SK-N-SH (cell line): ENCODE measurements around the gene C11orf86. TPM values are rescaled to one million over a fixed set of nuclear protein-coding genes. Genes with fewer than 3 reads are reported as not detected.

Source experiments
- CTCF ChIA-PET: fragments of 300-600, 350-600 bp; formaldehyde crosslinking; extraction: SDS; loops from one replicate; lab custom pipeline; 2021; lab: Yijun Ruan, JAX
- POLR2A ChIA-PET: fragments of 350-600 bp; sonication (Branson Sonifier 250); formaldehyde crosslinking; extraction: SDS; loops from one replicate; lab custom pipeline; 2020; ENCODE audit warnings: antibody characterized with exemption, inconsistent platforms; lab: Yijun Ruan, JAX
- DNase-seq: peaks from one replicate; pipeline ENCODE4 v3.0.0; 2012
- H2AFZ ChIP-seq: fragments of 200-600 bp; sonication (generic); 2 replicates; pipeline ENCODE4 v1.8.1; 2016; ENCODE audit warnings: antibody characterized with exemption, mild to moderate bottlenecking, low read depth
- H3F3A ChIP-seq: fragments of 200-600 bp; sonication (generic); replicated peaks from 2 replicates; pipeline ENCODE3; 2016; ENCODE audit warnings: antibody characterized with exemption, mild to moderate bottlenecking; ENCODE audit not compliant: insufficient read depth
- H3K27ac ChIP-seq, 2 experiments: fragments of 200-500 bp in 1 of 2; fragments of 200-600 bp in 1 of 2; sonication (Bioruptor generic) in 1 of 2; sonication (generic), shearing (Covaris generic) in 1 of 2; 2 replicates each; pipeline versions ENCODE4 v1.5.1 to v1.6.1; 2014 to 2016; ENCODE audit warnings: low read depth in 2 of 2, inconsistent platforms in 1 of 2, low read length in 1 of 2, mild to moderate bottlenecking in 1 of 2, mixed read lengths in 1 of 2
- H3K27me3 ChIP-seq: fragments of 200-600 bp; sonication (generic), shearing (Covaris generic); 2 replicates; pipeline ENCODE4 v1.6.1; 2016; ENCODE audit warnings: mixed run types; ENCODE audit not compliant: insufficient read depth
- H3K36me3 ChIP-seq, 2 experiments: fragments of 200-500 bp in 1 of 2; fragments of 200-600 bp in 1 of 2; sonication (Bioruptor generic) in 1 of 2; sonication (generic) in 1 of 2; replicated peaks in 1 of 2; 2 replicates each; pipeline versions ENCODE3 to v1.5.1; 2014 to 2016; ENCODE audit warnings: low read length in 1 of 2, mild to moderate bottlenecking in 1 of 2; ENCODE audit not compliant: insufficient read depth in 2 of 2, control insufficient read depth in 1 of 2
- H3K4me1 ChIP-seq, 2 experiments: fragments of 200-500 bp in 1 of 2; fragments of 200-600 bp in 1 of 2; sonication (Bioruptor generic) in 1 of 2; sonication (generic), shearing (Covaris generic) in 1 of 2; 2 replicates each; pipeline versions ENCODE4 v1.5.1 to v1.6.1; 2014 to 2016; ENCODE audit warnings: low read depth in 1 of 2, low read length in 1 of 2, mixed run types in 1 of 2; ENCODE audit not compliant: insufficient read depth in 2 of 2, control insufficient read depth in 1 of 2
- H3K4me2 ChIP-seq: fragments of 200-600 bp; sonication (generic), shearing (Covaris generic); 2 replicates; pipeline ENCODE4 v1.6.1; 2017; ENCODE audit warnings: mixed run types
- H3K4me3 ChIP-seq, 2 experiments: fragments of 200-500 bp in 1 of 2; fragments of 200-600 bp in 1 of 2; sonication (Bioruptor generic) in 1 of 2; sonication (generic), shearing (Covaris generic) in 1 of 2; 2 replicates each; pipeline versions ENCODE4 v1.5.1 to v1.8.1; 2014 to 2016; ENCODE audit warnings: low read depth in 2 of 2, inconsistent platforms in 1 of 2, low read length in 1 of 2, mild to moderate bottlenecking in 1 of 2, mixed read lengths in 1 of 2, moderate library complexity in 1 of 2
- H3K79me2 ChIP-seq: fragments of 200-600 bp; sonication (generic); 2 replicates; pipeline ENCODE4 v1.8.1; 2017; ENCODE audit warnings: mild to moderate bottlenecking; ENCODE audit not compliant: insufficient read depth
- H3K9ac ChIP-seq: fragments of 200-600 bp; sonication (generic); 2 replicates; pipeline ENCODE4 v1.6.1; 2017; ENCODE audit warnings: mixed run types
- H3K9me2 ChIP-seq: fragments of 200-600 bp; sonication (generic); 2 replicates; pipeline ENCODE4 v1.6.1; 2017; ENCODE audit warnings: mixed run types
- H3K9me3 ChIP-seq: fragments of 200-600 bp; sonication (generic); 2 replicates; pipeline ENCODE4 v1.6.1; 2017; ENCODE audit warnings: mixed run types, mild to moderate bottlenecking, moderate library complexity
- H4K20me1 ChIP-seq: fragments of 200-600 bp; sonication (generic); 2 replicates; pipeline ENCODE4 v1.6.1; 2017; ENCODE audit warnings: mild to moderate bottlenecking, mixed run types; ENCODE audit not compliant: insufficient read depth
- EP300 ChIP-seq, 2 experiments: IDR thresholded peaks; 2 replicates each; pipeline versions ENCODE4 v1.4.0 to v1.6.1; 2012; ENCODE audit warnings: borderline replicate concordance in 1 of 2, low read depth in 1 of 2, low read length in 1 of 2
- GATA2 ChIP-seq: sonication (generic); formaldehyde crosslinking; IDR thresholded peaks from 2 replicates; pipeline ENCODE4 v1.5.0; 2020; ENCODE audit warnings: mild to moderate bottlenecking, missing genetic modification reagents
- JUND ChIP-seq: IDR thresholded peaks from 2 replicates; pipeline ENCODE4 v1.4.0; 2012
- MAX ChIP-seq: IDR thresholded peaks from 2 replicates; pipeline ENCODE4 v1.4.0; 2012; ENCODE audit warnings: low read depth
- MEF2A ChIP-seq: IDR thresholded peaks from 2 replicates; pipeline ENCODE4 v1.4.0; 2012; ENCODE audit warnings: low read depth, borderline replicate concordance
- MXI1 ChIP-seq: IDR thresholded peaks from 2 replicates; pipeline ENCODE4 v1.6.1; 2012; ENCODE audit warnings: mild to moderate bottlenecking, low read depth, low read length, improper control_type of control experiment
- NFIC ChIP-seq: IDR thresholded peaks from 2 replicates; pipeline ENCODE4 v1.4.0; 2012; ENCODE audit warnings: borderline replicate concordance
- NRF1 ChIP-seq: IDR thresholded peaks from 2 replicates; pipeline ENCODE4 v1.6.1; 2012; ENCODE audit warnings: low read depth, mild to moderate bottlenecking, low read length
- PBX3 ChIP-seq: IDR thresholded peaks from 2 replicates; pipeline ENCODE4; 2012
- RFX5 ChIP-seq: IDR thresholded peaks from 2 replicates; pipeline ENCODE4 v1.6.1; 2012; ENCODE audit warnings: mild to moderate bottlenecking, improper control_type of control experiment, low read length
- SIN3A ChIP-seq: IDR thresholded peaks from 2 replicates; pipeline ENCODE4 v1.6.1; 2012; ENCODE audit warnings: low read depth, mild to moderate bottlenecking, low read length, moderate library complexity, borderline replicate concordance
- TCF12 ChIP-seq: IDR thresholded peaks from 2 replicates; pipeline ENCODE4 v1.4.0; 2012
- TEAD4 ChIP-seq: IDR thresholded peaks from 2 replicates; pipeline ENCODE4 v1.4.0; 2012; ENCODE audit warnings: mild to moderate bottlenecking, borderline replicate concordance; ENCODE audit not compliant: insufficient read depth
- USF1 ChIP-seq: IDR thresholded peaks from 2 replicates; pipeline ENCODE4 v1.4.0; 2012; ENCODE audit warnings: low read depth, borderline replicate concordance
- USF2 ChIP-seq: fragments of 150-350 bp; IDR thresholded peaks from 2 replicates; pipeline ENCODE4 v1.6.1; 2017; ENCODE audit warnings: antibody characterized with exemption, low read length, low read depth, borderline replicate concordance
- YY1 ChIP-seq: IDR thresholded peaks from 2 replicates; pipeline ENCODE4 v1.4.0; 2012; ENCODE audit warnings: low read depth, mild to moderate bottlenecking
- ZBTB33 ChIP-seq: IDR thresholded peaks from 2 replicates; pipeline ENCODE4 v1.4.0; 2012; ENCODE audit warnings: low read depth, borderline replicate concordance
- WGBS: methylation state at CpG from one replicate; pipeline ENCODE4 v1.1.6; 2017; ENCODE audit warnings: low lambda C conversion rate; 5-methylcytosine and 5-hydroxymethylcytosine counted together
- polyA plus RNA-seq, 3 experiments: library from polyadenylated mRNA; depleted of rRNA; stranded (reverse); fragments of >200 nt; gene quantifications; 2 replicates each; pipeline ENCODE4 v1.2.3, GENCODE V29; 2012

The C11orf86 gene
- polyA plus RNA-seq, 1 of the 3 experiments (the other 2 are of a cell fraction), result 0.08 TPM

- no peak for TF ChIP-seq USF1
Observed at GRCh38 chr11:67001332-67001731, 26.2 kb downstream of the C11orf86 start (continued).

- no peaks in the 10 kb centered on the region for H3K27me3 ChIP-seq
- no peaks in the 10 kb centered on the region for H3K9me3 ChIP-seq
- DNase-seq, result no peak
- H3K4me1 ChIP-seq, result no peaks in the 10 kb centered on the region
- TF ChIP-seq GATA2, result no peak
- no peak for TF ChIP-seq SIN3A
- TF ChIP-seq ZBTB33, result no peak
- no peak for TF ChIP-seq YY1
- no peak for TF ChIP-seq MXI1
- TF ChIP-seq RFX5, result no peak
- TF ChIP-seq TCF12, result no peak
- TF ChIP-seq MAX, result no peak
- no peak for TF ChIP-seq TEAD4
- no peak for TF ChIP-seq EP300 (IDR thresholded peaks at IDR 0.05; ENCODE audit: borderline replicate concordance in 1 of 2, low read depth in 1 of 2, low read length in 1 of 2)
- TF ChIP-seq JUND, result no peak
- TF ChIP-seq NRF1, result no peak
- no peak for TF ChIP-seq USF2
- no peak for TF ChIP-seq NFIC
- TF ChIP-seq PBX3, result no peak
- no peak for TF ChIP-seq MEF2A
- no peak overlapping the region for H3K4me2 ChIP-seq
- no peak overlapping the region for H3K9ac ChIP-seq
- H3K27ac ChIP-seq, result no peak overlapping the region
- no peak overlapping the region for H2AFZ ChIP-seq
- no peaks in the 10 kb centered on the region for H3F3A ChIP-seq
- H3K4me3 ChIP-seq, result no peak overlapping the region
- 78% methylated on average over 8 of the region's 8 CpGs for WGBS
- no peaks in the 10 kb centered on the region for H3K36me3 ChIP-seq
- no peaks in the 10 kb centered on the region for H3K9me2 ChIP-seq
- no peaks in the 10 kb centered on the region for H4K20me1 ChIP-seq
- ChIA-PET POLR2A (no interaction called here), CTCF (interaction anchor here (0.9 to 1.9 kb wide), 2 partner anchors 27 to 308 kb away, joined by 3 to 8 read pairs; partner anchors contain the start of gene C11orf86)
- no peaks in the 10 kb centered on the region for H3K79me2 ChIP-seq
Observed at GRCh38 chr11:67002297-67002913, 27.3 kb downstream of the C11orf86 start.
